Right cardiac atrium (tissue), 5 donors: Measurements from ENCODE around the gene SMTN. TPM values are rescaled to one million over a fixed set of nuclear protein-coding genes. Genes with fewer than 3 reads are reported as not detected.
A peak's percentile ranks its signal among the peaks of the same experiment; 100 is the strongest.

ENCODE experiments used
- ATAC-seq, 2 donors: fragments of 200-7000 bp; cut with Tn5 transposase; one replicate each; pipeline versions ENCODE4 v1.8.0 to v1.9.1; 2020; ENCODE audit warnings: moderate library complexity in 2 of 2, mild to moderate bottlenecking in 1 of 2
- DNase-seq, 3 donors: peaks; one replicate each; pipeline ENCODE4 v3.0.0-alpha.2; 2020
- H3K27ac ChIP-seq: one replicate; pipeline ENCODE4 v1.5.1; 2013; ENCODE audit warnings: mild to moderate bottlenecking, low read length, control low read depth, moderate library complexity
- H3K27me3 ChIP-seq: one replicate; pipeline ENCODE4 v1.6.1; 2013; ENCODE audit not compliant: control insufficient read depth, insufficient read depth
- H3K4me1 ChIP-seq: one replicate; pipeline ENCODE4 v1.6.1; 2013; ENCODE audit warnings: low read length; ENCODE audit not compliant: control insufficient read depth, insufficient read depth
- H3K4me3 ChIP-seq: one replicate; pipeline ENCODE4 v1.5.1; 2013; ENCODE audit warnings: low read length, control low read depth
- H3K9me3 ChIP-seq: one replicate; pipeline ENCODE4 v1.6.1; 2013; ENCODE audit warnings: low read length; ENCODE audit not compliant: control insufficient read depth
- WGBS: extraction: QIAGEN DNeasy Blood & Tissue Kit; methylation state at CpG from one replicate; pipeline ENCODE4 v1.1.7; 2013; 5-methylcytosine and 5-hydroxymethylcytosine counted together
- intact Hi-C, 4 donors: fragments of 100-400 bp; cut with DNase I; formaldehyde crosslinking; loops; one replicate each; pipeline versions ENCODE4 v1.11.0 to v1.14.0; 2022 to 2023
- polyA plus RNA-seq: library from polyadenylated mRNA; stranded (reverse); fragments of 200-250 nt; gene quantifications from one replicate; pipeline ENCODE4 v1.2.3, GENCODE V29; 2013
- total RNA-seq, 4 donors: library from RNA; stranded (reverse); fragmentation: NEBNext Ultra II Directional; extraction: Animal tissue kit (Norgen Biotek cat#: 25700); gene quantifications; one replicate each; pipeline ENCODE4 v1.2.1, GENCODE V29; 2021
- donor health status: healthy with polysubstance abuse.
- donor health status: DM: no; HTN: yes; CAD: no.
- donor health status: DM: no; HTN: no; CAD: no.
- donor health status: DM: no; HTN: yes; CAD: no; lungs with severe emphysema.
- donor health status: DM: yes; HTN: yes; CAD: no.

Gene SMTN
- total and polyA plus RNA-seq, 5 donors = 156 to 233 (median 211) TPM

DNA sequence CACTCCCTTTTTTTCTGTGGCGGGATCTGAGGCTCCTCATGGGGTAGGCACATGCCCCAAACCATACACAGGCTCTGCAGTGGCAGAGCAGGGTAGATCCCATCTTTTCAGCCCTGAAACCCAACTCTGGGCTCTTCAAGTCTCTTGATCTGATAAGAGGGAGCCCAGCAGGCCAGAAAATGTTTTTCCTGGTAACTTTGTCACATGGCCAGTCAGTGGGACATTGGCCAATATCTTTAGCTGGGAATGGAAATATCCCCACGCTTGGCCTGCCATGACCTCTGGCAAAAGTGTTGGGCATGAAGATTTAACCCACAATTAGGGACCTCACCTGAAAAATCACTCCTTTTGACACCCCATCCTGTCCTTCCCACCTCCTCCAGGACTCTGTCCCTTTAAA, 49.8 kb downstream of the SMTN start:
- Histone ChIP-seq H3K4me3 (no peak overlapping the region), H3K9me3 (no peaks in the 10 kb centered on the region), H3K4me1 (no peaks in the 10 kb centered on the region), H3K27me3 (no peaks in the 10 kb centered on the region), H3K27ac (no peak overlapping the region)
- intact Hi-C loops = no loop called here
- no peak for ATAC-seq
- no peak for DNase-seq
- 73% methylated on average over 2 of the region's 2 CpGs for WGBS

DNA sequence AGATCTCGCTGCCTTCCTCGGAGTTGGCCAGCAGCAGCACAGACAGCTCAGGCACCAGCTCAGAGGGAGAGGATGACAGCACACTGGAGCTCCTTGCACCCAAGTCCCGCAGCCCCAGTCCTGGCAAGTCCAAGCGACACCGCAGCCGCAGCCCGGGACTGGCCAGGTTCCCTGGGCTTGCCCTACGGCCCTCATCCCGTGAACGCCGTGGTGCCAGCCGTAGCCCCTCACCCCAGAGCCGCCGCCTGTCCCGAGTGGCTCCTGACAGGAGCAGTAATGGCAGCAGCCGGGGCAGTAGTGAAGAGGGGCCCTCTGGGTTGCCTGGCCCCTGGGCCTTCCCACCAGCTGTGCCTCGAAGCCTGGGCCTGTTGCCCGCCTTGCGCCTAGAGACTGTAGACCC, 52.8 kb downstream of the SMTN start:
- intact Hi-C loops = no loop called here
- Histone ChIP-seq H3K27me3 (no peaks in the 10 kb centered on the region), H3K27ac (no peak overlapping the region), H3K9me3 (no peaks in the 10 kb centered on the region), H3K4me3 (no peak overlapping the region), H3K4me1 (no peaks in the 10 kb centered on the region)
- DNase-seq = no peak
- 93% methylated on average over 19 of the region's 19 CpGs for WGBS
- peak in 1 of 2 donors; percentile 17 for ATAC-seq

DNA sequence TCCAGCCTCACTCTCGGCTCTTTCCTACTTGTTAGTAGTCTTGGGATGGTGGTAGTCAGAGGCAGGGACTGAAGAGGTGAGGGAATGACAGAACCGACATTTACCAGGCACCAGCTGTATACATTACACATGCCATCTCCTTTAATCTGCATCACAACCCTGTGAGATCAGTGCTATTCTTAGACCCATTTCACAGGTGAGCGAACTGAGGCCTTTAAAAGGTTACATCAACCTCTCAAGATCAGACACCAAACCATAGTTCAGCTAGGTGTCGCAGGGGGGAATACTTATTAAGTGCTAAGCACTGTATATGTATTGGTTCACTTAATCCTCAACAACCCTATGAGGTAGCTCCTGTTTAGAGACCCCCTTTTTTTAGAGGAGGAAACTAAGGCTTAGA, 53.6 kb downstream of the SMTN start:
- WGBS = 88% methylated on average over 4 of the region's 4 CpGs
- DNase-seq = no peak
- Histone ChIP-seq H3K9me3 (no peaks in the 10 kb centered on the region), H3K4me3 (no peak overlapping the region), H3K27me3 (no peaks in the 10 kb centered on the region), H3K27ac (no peak overlapping the region), H3K4me1 (no peaks in the 10 kb centered on the region)
- no peak for ATAC-seq
- intact Hi-C loops = no loop called here

DNA sequence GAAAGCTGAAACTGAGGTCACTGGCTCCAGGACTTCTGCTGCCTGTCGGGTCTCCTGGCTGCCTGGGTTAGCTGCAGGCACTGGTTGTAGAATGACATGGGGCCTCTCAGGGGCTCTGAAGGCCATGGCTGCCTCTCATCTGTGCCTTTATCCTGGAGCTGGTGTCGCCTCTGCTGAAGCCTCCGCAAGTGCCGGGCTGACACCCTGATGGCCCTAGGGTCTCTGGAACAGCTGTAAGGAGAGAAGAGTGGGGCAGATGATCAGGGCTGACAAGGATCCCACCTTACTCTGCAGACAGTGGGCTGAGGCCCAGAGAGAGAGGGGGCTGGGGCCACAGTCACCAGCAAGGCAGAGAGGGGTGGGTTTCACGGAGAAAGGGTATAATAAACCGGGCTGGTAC, 54.6 kb downstream of the SMTN start:
- Histone ChIP-seq H3K27ac (no peak overlapping the region), H3K27me3 (no peaks in the 10 kb centered on the region), H3K9me3 (no peaks in the 10 kb centered on the region), H3K4me3 (no peak overlapping the region), H3K4me1 (no peaks in the 10 kb centered on the region)
- 87% methylated on average over 6 of the region's 6 CpGs for WGBS
- no peak for ATAC-seq
- DNase-seq = no peak
- intact Hi-C loops = no loop called here

DNA sequence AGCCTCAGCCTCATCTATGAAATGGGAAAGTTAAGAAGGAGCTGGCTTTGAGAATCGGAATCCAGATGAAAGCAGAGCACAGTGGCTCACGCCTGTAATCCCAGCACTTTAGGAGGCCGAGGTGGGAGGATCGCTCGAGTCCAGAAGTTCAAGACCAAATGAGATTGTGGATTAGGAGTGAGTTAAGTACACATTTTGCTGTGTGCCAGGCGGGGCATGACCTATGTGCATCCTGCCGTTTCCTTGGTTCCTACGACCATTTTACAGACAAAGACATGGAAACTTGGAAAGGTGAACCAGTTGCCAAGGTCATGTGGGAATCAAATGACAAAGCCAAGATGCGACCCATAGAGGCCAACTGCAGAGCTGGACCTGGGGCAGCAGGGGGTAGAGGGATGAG, 55.0 kb downstream of the SMTN start:
- WGBS = 86% methylated on average over 9 of the region's 9 CpGs
- Histone ChIP-seq H3K27ac (no peak overlapping the region), H3K4me1 (no peaks in the 10 kb centered on the region), H3K9me3 (no peaks in the 10 kb centered on the region), H3K27me3 (no peaks in the 10 kb centered on the region), H3K4me3 (no peak overlapping the region)
- DNase-seq (no peak), ATAC-seq (no peak)
- intact Hi-C loops = no loop called here

DNA sequence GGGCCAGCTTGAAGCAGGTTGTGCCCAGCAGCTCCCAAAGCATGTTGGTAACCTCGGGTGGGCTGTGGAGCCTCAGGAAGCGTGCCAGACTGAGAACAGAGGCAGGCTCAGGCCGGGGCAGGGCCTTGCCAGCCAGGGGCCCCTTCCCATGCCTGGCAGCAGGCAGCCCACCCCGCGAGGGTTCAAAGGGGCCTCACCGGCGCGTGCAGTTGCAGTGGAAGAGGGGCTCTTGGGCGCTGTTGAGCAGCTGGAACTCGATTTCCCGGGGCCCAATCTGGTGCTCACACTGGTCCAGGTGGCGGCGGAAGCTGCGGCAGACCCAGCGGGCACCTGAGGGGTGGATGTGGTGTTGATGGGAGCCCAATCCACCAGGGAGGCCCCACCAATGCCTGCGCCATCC, 55.6 kb downstream of the SMTN start:
- no peaks in the 10 kb centered on the region for H3K4me1 ChIP-seq
- intact Hi-C loops = no loop called here
- DNase-seq (no peak), ATAC-seq (no peak)
- H3K27ac ChIP-seq = no peak overlapping the region
- WGBS = 89% methylated on average over 16 of the region's 16 CpGs
- no peaks in the 10 kb centered on the region for H3K27me3 ChIP-seq
- no peak overlapping the region for H3K4me3 ChIP-seq
- H3K9me3 ChIP-seq = no peaks in the 10 kb centered on the region

DNA sequence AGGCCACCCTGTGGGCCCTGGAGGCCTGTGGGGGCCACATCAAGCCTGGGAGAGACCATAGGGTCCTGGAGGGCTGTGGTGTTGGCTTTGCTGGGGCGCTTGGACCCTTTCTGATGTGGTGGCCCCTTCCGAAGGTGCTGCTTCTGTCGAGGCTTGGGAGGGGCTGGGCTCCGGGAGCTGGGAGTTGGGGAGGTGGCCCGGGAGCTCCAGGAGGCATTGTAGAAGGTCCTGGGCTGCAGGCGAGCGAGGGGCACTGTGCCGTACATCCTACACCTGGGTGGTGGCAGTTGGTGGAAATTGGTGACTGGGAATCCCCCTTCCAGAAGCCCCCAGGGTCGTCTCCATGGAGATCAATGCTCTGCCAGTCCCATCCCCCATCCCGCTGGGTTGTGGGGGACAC, 56.6 kb downstream of the SMTN start:
- Histone ChIP-seq H3K4me3 (no peak overlapping the region), H3K27me3 (no peaks in the 10 kb centered on the region), H3K27ac (no peak overlapping the region), H3K4me1 (no peaks in the 10 kb centered on the region), H3K9me3 (no peaks in the 10 kb centered on the region)
- WGBS = 78% methylated on average over 10 of the region's 10 CpGs
- ATAC-seq (no peak), DNase-seq (no peak)
- intact Hi-C loops = no loop called here

DNA sequence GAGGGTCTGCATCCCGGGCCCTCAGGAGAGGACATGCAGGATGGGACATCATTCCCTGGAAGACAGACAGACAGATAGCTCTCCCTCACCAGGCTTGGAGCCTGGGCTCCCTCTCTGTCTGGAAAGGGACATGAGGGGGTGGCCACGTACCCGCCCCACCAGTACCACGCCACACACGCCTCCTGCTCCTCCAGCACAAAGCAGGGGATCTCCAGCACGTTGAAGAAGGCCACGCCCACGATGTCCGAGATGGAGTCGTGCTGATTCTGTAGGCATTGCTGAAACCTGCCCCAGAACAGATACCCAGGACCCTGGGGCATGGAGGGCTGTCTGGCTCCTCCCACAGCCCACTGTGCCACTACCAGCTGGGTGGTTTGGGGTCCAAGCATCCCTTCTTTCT, 57.0 kb downstream of the SMTN start:
- Histone ChIP-seq H3K27me3 (no peaks in the 10 kb centered on the region), H3K4me3 (no peak overlapping the region), H3K27ac (no peak overlapping the region), H3K4me1 (no peaks in the 10 kb centered on the region), H3K9me3 (no peaks in the 10 kb centered on the region)
- WGBS = 79% methylated on average over 10 of the region's 10 CpGs
- ATAC-seq = no peak
- intact Hi-C loops = no loop called here
- no peak for DNase-seq

DNA sequence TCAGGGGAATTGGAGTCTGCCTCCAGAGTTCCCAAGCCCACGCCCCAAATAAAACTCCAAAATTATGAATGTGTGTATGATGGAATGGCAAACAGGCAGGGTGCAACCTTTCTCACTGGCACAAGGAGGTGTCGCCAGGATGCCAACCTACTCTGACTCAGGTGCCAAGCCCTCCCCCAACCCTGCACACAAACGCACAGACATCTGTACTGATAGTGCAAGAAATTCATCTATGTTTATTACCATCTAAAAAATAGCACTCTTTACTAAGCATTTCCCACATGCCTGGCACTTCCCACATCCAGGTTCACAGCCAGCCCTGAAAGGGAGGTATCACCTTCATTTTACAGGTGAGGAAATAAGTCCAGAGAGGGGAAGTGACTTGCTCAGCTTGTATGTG, 57.9 kb downstream of the SMTN start:
- ATAC-seq (no peak), DNase-seq (no peak)
- no peak overlapping the region for H3K27ac ChIP-seq
- 84% methylated on average over 3 of the region's 3 CpGs for WGBS
- H3K27me3 ChIP-seq = no peaks in the 10 kb centered on the region
- H3K9me3 ChIP-seq = no peaks in the 10 kb centered on the region
- H3K4me1 ChIP-seq = no peaks in the 10 kb centered on the region
- intact Hi-C loops = no loop called here
- H3K4me3 ChIP-seq = no peak overlapping the region

DNA sequence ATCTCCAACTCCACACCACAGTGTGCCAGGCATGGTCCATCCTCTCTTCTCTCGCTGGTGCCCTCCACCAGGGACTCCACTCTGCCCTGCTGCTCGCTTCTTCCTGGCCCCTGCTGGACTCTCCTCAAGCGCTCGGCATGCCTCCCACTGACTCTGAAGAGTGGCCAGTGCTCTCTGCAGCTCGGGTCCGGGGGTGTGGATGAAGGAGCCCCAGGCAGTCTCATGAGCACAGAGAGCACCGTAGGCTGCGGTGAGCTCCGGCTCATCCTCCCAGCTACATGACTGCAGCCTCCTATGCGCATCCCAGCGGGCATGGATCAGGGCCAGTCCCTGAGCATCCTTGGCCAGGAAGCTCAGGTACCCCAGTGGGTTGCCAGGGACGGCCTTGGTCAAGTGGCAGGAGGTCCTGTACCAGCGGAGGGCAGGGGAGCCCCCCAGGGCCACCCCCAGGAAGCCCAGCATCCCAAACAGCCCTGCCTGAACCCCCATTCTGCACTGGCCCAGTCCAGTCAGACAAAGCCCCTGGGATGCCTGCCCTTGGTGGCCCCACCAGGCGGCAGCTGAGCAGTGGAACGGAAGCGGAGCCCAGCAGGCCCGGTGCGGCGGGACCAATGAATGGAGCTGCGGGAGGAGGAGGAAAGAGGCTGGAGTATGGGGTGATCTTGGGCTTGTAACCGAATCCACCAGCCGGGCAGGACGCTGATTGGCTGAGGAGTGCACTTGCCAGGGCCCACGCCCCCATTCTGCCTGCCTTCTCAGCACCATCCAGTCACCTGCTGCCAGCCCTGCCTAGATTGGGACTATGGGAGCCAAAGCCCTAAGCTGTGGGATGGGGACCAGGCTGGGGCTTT, 59.0 kb downstream of the SMTN start, which contains the start of gene PLA2G3:
TSS of gene PLA2G3 (minus strand) at position 643 of the 851 bp plus-strand sequence. CDS start at position 489, 154 bp downstream.
- Histone ChIP-seq H3K27ac (no peak within 1 kb of the TSS), H3K27me3 (no peaks in the 10 kb centered on the region), H3K4me1 (no peaks in the 10 kb centered on the region), H3K4me3 (no peak within 1 kb of the TSS), H3K9me3 (no peaks in the 10 kb centered on the region)
- WGBS = 34% methylated on average over 24 of the region's 24 CpGs
- intact Hi-C loops = loop anchor here in 2 of 4 donors (10.0 kb wide), 1 partner anchor 195 kb away; no protein-coding TSS in a partner anchor
- peak in 1 of 3 donors; percentile 57 for DNase-seq
- peak in 1 of 2 donors; percentile 26 for ATAC-seq

DNA sequence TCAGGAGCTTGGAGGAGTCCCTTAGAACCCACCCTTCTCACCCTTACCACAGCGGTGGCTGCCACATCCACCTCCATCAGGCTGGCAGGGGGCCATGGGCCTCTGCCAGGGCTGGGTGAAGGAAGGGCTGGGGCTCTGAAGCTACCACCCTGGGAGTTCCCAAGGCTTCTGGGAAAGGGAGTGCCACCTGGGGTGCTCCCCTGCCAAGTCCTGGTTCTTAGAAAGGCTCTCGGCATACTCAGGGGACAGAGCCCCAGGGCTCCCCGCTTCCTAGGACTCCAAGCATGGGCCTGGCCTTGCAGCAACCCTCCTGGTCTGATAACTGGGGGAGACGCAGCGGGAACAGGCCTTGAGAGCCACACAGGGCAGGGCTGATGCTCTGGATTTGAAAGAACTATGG, 59.6 kb downstream of the SMTN start:
- no peaks in the 10 kb centered on the region for H3K27me3 ChIP-seq
- no peak overlapping the region for H3K27ac ChIP-seq
- H3K4me1 ChIP-seq = no peaks in the 10 kb centered on the region
- intact Hi-C loops = loop anchor here in 2 of 4 donors (10.0 kb wide), 1 partner anchor 196 kb away; no protein-coding TSS in a partner anchor
- H3K4me3 ChIP-seq = no peak overlapping the region
- ATAC-seq = peak in 1 of 2 donors; percentile 4
- 79% methylated on average over 5 of the region's 5 CpGs for WGBS
- H3K9me3 ChIP-seq = no peaks in the 10 kb centered on the region
- DNase-seq = peak in 1 of 3 donors; percentile 57
